ENCODE data around the gene PDE1C. TPM values are rescaled to one million over a fixed set of nuclear protein-coding genes. Genes with fewer than 3 reads are reported as not detected.

PDE1C gene
- total RNA-seq, 1 experiment from 2014 or later: 2.4 TPM

- DNase-seq (ENCODE audit: low spot score): no peak
These were observed 177.9 kb downstream of the PDE1C start for GRCh38 chr7:31892099-31892829.

GRCh38 chr7:31890766-31891165 lies 179.4 kb downstream of the PDE1C start:
- DNase-seq (ENCODE audit: low spot score): no peak

- DNase-seq (ENCODE audit: low spot score): no peak
These were observed 180.0 kb downstream of the PDE1C start for GRCh38 chr7:31890198-31890597.

- DNase-seq (ENCODE audit: low spot score): no peak
These were observed 183.2 kb downstream of the PDE1C start for GRCh38 chr7:31887006-31887405.

- no peak for DNase-seq (ENCODE audit: low spot score)
These were observed 185.0 kb downstream of the PDE1C start for GRCh38 chr7:31885171-31885570.

- peak; percentile 32 for DNase-seq (ENCODE audit: low spot score)
These were observed 186.4 kb downstream of the PDE1C start for GRCh38 chr7:31883761-31884164.

GRCh38 chr7:31882187-31882586 lies 188.0 kb downstream of the PDE1C start:
- peak; percentile 43 for DNase-seq (ENCODE audit: low spot score)

- DNase-seq (ENCODE audit: low spot score): no peak
These were observed 191.3 kb downstream of the PDE1C start for GRCh38 chr7:31878875-31879274.

GRCh38 chr7:31875424-31875823 lies 194.8 kb downstream of the PDE1C start:
- DNase-seq (ENCODE audit: low spot score): peak; percentile 55

- DNase-seq (ENCODE audit: low spot score): no peak
These were observed 195.4 kb downstream of the PDE1C start for GRCh38 chr7:31874631-31875386.

GRCh38 chr7:31873816-31874597 lies 196.2 kb downstream of the PDE1C start:
- no peak for DNase-seq (ENCODE audit: low spot score)

- no peak for DNase-seq (ENCODE audit: low spot score)
These were observed 197.4 kb downstream of the PDE1C start for GRCh38 chr7:31872545-31873370.

GRCh38 chr7:31864646-31865045 lies 205.6 kb downstream of the PDE1C start:
- no peak for DNase-seq (ENCODE audit: low spot score)

GRCh38 chr7:31860925-31861324 lies 209.3 kb downstream of the PDE1C start:
- DNase-seq (ENCODE audit: low spot score): no peak

- no peak for DNase-seq (ENCODE audit: low spot score)
These were observed 212.2 kb downstream of the PDE1C start for GRCh38 chr7:31858055-31858454.

- DNase-seq (ENCODE audit: low spot score): no peak
These were observed 213.0 kb downstream of the PDE1C start for GRCh38 chr7:31857172-31857571.

- DNase-seq (ENCODE audit: low spot score): no peak
These were observed 213.9 kb downstream of the PDE1C start for GRCh38 chr7:31856337-31856736.

GRCh38 chr7:31855530-31855929 lies 214.7 kb downstream of the PDE1C start:
- DNase-seq (ENCODE audit: low spot score): no peak

- peak; percentile 63 for DNase-seq (ENCODE audit: low spot score)
These were observed 216.8 kb downstream of the PDE1C start for GRCh38 chr7:31853380-31853779.

GRCh38 chr7:31852462-31852861 lies 217.7 kb downstream of the PDE1C start:
- DNase-seq (ENCODE audit: low spot score): no peak

- DNase-seq (ENCODE audit: low spot score): no peak
These were observed 219.1 kb downstream of the PDE1C start for GRCh38 chr7:31851119-31851518.

GRCh38 chr7:31850601-31851000 lies 219.6 kb downstream of the PDE1C start:
- DNase-seq (ENCODE audit: low spot score): no peak

Data from H4 (cell line).